ENCODE data around the gene PFN1. TPM values are rescaled to one million over a fixed set of nuclear protein-coding genes. Genes with fewer than 3 reads are reported as not detected.

PFN1 gene
- total and polyA plus RNA-seq, 2 donors, result 205 to 1,651 TPM

GRCh38 chr17:4945176-4945943, 3.0 kb downstream of the PFN1 start:
- Histone ChIP-seq H3K4me3 (ENCODE audit: low read depth, low read length) (no peak overlapping the region), H3K27ac (ENCODE audit: low read depth) (peak overlapping the region; percentile 61), H3K36me3 (ENCODE audit: insufficient read depth) (peaks cover 3% of the 10 kb centered on the region), H3K4me1 (ENCODE audit: insufficient read depth) (no peaks in the 10 kb centered on the region)
- WGBS, result 41% methylated on average over 7 of the region's 7 CpGs
- DNase-seq (ENCODE audit: extremely low spot score), result no peak

- 66% methylated on average over 8 of the region's 8 CpGs for WGBS
- H3K4me3 ChIP-seq (ENCODE audit: low read depth, low read length), result no peak overlapping the region
- DNase-seq (ENCODE audit: extremely low spot score), result no peak
- H3K27ac ChIP-seq (ENCODE audit: low read depth), result peak overlapping the region; percentile 47
- H3K36me3 ChIP-seq (ENCODE audit: insufficient read depth), result peaks cover 3% of the 10 kb centered on the region
- no peaks in the 10 kb centered on the region for H3K4me1 ChIP-seq (ENCODE audit: insufficient read depth)
Observed at GRCh38 chr17:4944554-4945175, 3.7 kb downstream of the PFN1 start.

- WGBS, result 37% methylated on average over 3 of the region's 3 CpGs
- no peak for DNase-seq (ENCODE audit: extremely low spot score)
- no peaks in the 10 kb centered on the region for H3K4me1 ChIP-seq (ENCODE audit: insufficient read depth)
- no peak overlapping the region for H3K4me3 ChIP-seq (ENCODE audit: low read depth, low read length)
- H3K36me3 ChIP-seq (ENCODE audit: insufficient read depth), result peaks cover 3% of the 10 kb centered on the region
- no peak overlapping the region for H3K27ac ChIP-seq (ENCODE audit: low read depth)
Observed at GRCh38 chr17:4944163-4944553, 4.2 kb downstream of the PFN1 start.

- no peak overlapping the region for H3K4me3 ChIP-seq (ENCODE audit: low read depth, low read length)
- H3K27ac ChIP-seq (ENCODE audit: low read depth), result no peak overlapping the region
- WGBS, result 72% methylated on average over 13 of the region's 13 CpGs
- DNase-seq (ENCODE audit: extremely low spot score), result no peak
- no peaks in the 10 kb centered on the region for H3K4me1 ChIP-seq (ENCODE audit: insufficient read depth)
- peaks cover 3% of the 10 kb centered on the region for H3K36me3 ChIP-seq (ENCODE audit: insufficient read depth)
Observed at GRCh38 chr17:4942760-4943508, 5.4 kb downstream of the PFN1 start.

- WGBS, result 57% methylated on average over 4 of the region's 4 CpGs
- Histone ChIP-seq H3K4me1 (ENCODE audit: insufficient read depth) (no peaks in the 10 kb centered on the region), H3K4me3 (ENCODE audit: low read depth, low read length) (peak overlapping the region; percentile 76), H3K27ac (ENCODE audit: low read depth) (no peak overlapping the region), H3K36me3 (ENCODE audit: insufficient read depth) (peaks cover 3% of the 10 kb centered on the region)
- no peak for DNase-seq (ENCODE audit: extremely low spot score)
Observed at GRCh38 chr17:4941319-4941610, 7.1 kb downstream of the PFN1 start.

- H3K36me3 ChIP-seq (ENCODE audit: insufficient read depth), result peaks cover 3% of the 10 kb centered on the region
- H3K4me1 ChIP-seq (ENCODE audit: insufficient read depth), result no peaks in the 10 kb centered on the region
- peak overlapping the region; percentile 76 for H3K4me3 ChIP-seq (ENCODE audit: low read depth, low read length)
- peak overlapping the region; percentile 94 for H3K27ac ChIP-seq (ENCODE audit: low read depth)
- WGBS, result 1% methylated on average over 29 of the region's 29 CpGs
- no peak for DNase-seq (ENCODE audit: extremely low spot score)
Observed at GRCh38 chr17:4940555-4941318, 7.6 kb downstream of the PFN1 start.

- H3K27ac ChIP-seq (ENCODE audit: low read depth), result peak within 1 kb of the TSS; percentile 94
- peak; percentile 100 for DNase-seq (ENCODE audit: extremely low spot score)
- no peaks in the 10 kb centered on the region for H3K4me1 ChIP-seq (ENCODE audit: insufficient read depth)
- peaks cover 3% of the 10 kb centered on the region for H3K36me3 ChIP-seq (ENCODE audit: insufficient read depth)
- under 1% methylated on average over 72 of the region's 72 CpGs for WGBS
- H3K4me3 ChIP-seq (ENCODE audit: low read depth, low read length), result peak within 1 kb of the TSS; percentile 76
Observed at GRCh38 chr17:4939796-4940554, 8.4 kb downstream of the PFN1 start, which contains the start of the genes RNF167 and SLC25A11. TSS of gene RNF167 (plus strand) at chr17:4940268. CDS start at chr17:4940910, 642 bp downstream. TSS of gene SLC25A11 (minus strand) at chr17:4940046. CDS start at chr17:4939910, 136 bp downstream.

GRCh38 chr17:4939546-4939795, 8.9 kb downstream of the PFN1 start:
- WGBS, result 0% methylated on average over 16 of the region's 16 CpGs
- H3K36me3 ChIP-seq (ENCODE audit: insufficient read depth), result peaks cover 3% of the 10 kb centered on the region
- no peak for DNase-seq (ENCODE audit: extremely low spot score)
- H3K27ac ChIP-seq (ENCODE audit: low read depth), result peak overlapping the region; percentile 81
- H3K4me3 ChIP-seq (ENCODE audit: low read depth, low read length), result peak overlapping the region; percentile 76
- H3K4me1 ChIP-seq (ENCODE audit: insufficient read depth), result no peaks in the 10 kb centered on the region

GRCh38 chr17:4938688-4939545, 9.4 kb downstream of the PFN1 start:
- no peaks in the 10 kb centered on the region for H3K4me1 ChIP-seq (ENCODE audit: insufficient read depth)
- peaks cover 3% of the 10 kb centered on the region for H3K36me3 ChIP-seq (ENCODE audit: insufficient read depth)
- 56% methylated on average over 19 of the region's 19 CpGs for WGBS
- DNase-seq (ENCODE audit: extremely low spot score), result no peak
- peak overlapping the region; percentile 76 for H3K4me3 ChIP-seq (ENCODE audit: low read depth, low read length)
- peak overlapping the region; percentile 81 for H3K27ac ChIP-seq (ENCODE audit: low read depth)

GRCh38 chr17:4938069-4938491, 10.2 kb downstream of the PFN1 start:
- H3K36me3 ChIP-seq (ENCODE audit: insufficient read depth), result no peaks in the 10 kb centered on the region
- 88% methylated on average over 11 of the region's 11 CpGs for WGBS
- H3K4me1 ChIP-seq (ENCODE audit: insufficient read depth), result no peaks in the 10 kb centered on the region
- DNase-seq (ENCODE audit: extremely low spot score), result no peak
- no peak overlapping the region for H3K27ac ChIP-seq (ENCODE audit: low read depth)
- H3K4me3 ChIP-seq (ENCODE audit: low read depth, low read length), result no peak overlapping the region

GRCh38 chr17:4937553-4937952, 10.8 kb downstream of the PFN1 start:
- no peaks in the 10 kb centered on the region for H3K4me1 ChIP-seq (ENCODE audit: insufficient read depth)
- no peak overlapping the region for H3K27ac ChIP-seq (ENCODE audit: low read depth)
- WGBS, result 89% methylated on average over 16 of the region's 16 CpGs
- DNase-seq (ENCODE audit: extremely low spot score), result no peak
- H3K36me3 ChIP-seq (ENCODE audit: insufficient read depth), result no peaks in the 10 kb centered on the region
- H3K4me3 ChIP-seq (ENCODE audit: low read depth, low read length), result no peak overlapping the region

GRCh38 chr17:4936436-4936835, 11.9 kb downstream of the PFN1 start:
- no peak for DNase-seq (ENCODE audit: extremely low spot score)
- no peaks in the 10 kb centered on the region for H3K4me1 ChIP-seq (ENCODE audit: insufficient read depth)
- no peak overlapping the region for H3K4me3 ChIP-seq (ENCODE audit: low read depth, low read length)
- 94% methylated on average over 3 of the region's 3 CpGs for WGBS
- H3K27ac ChIP-seq (ENCODE audit: low read depth), result no peak overlapping the region
- H3K36me3 ChIP-seq (ENCODE audit: insufficient read depth), result no peaks in the 10 kb centered on the region

All from urinary bladder (tissue), 4 donors.